ENCODE results near the gene MYLK4. TPM values are rescaled to one million over a fixed set of nuclear protein-coding genes. Genes with fewer than 3 reads are reported as not detected.

Gene MYLK4
- polyA plus RNA-seq, 3 donors: 0.04 to 0.45 (median 0.08) TPM

DNA sequence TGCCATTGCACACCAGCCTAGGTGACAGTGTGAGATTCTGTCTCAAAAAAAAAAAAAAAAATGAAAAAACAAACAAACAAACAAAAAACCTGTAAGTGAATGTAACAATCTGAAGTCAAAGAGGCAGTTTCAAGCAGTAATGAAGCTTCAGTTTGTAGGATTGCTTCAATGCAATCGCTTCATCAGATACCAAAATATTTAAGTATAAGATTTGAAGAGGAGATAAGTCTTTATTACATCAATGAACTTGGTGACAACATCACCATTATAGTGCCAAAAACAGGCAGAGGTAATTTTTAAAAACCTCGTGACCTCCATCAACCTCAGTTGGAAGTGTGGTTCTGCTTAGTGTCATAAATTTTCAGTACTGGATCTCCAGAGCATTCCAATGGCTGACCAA, 74.7 kb downstream of the MYLK4 start:
- Histone ChIP-seq H3K79me2 (ENCODE audit: insufficient read depth, low read length) (no peaks in the 10 kb centered on the region), H3K9me3 (replicated peaks in 1 of 2; ENCODE audit: control insufficient read depth in 1 of 2, insufficient read depth in 1 of 2, low read length in 2 of 2) (no peaks in the 10 kb centered on the region), H2AFZ (ENCODE audit: insufficient read depth, low read depth, low read length, poor library complexity, severe bottlenecking) (no peak overlapping the region), H3K4me3 (replicated peaks in 1 of 3; ENCODE audit: low read depth in 2 of 3, low read length in 3 of 3) (no peak overlapping the region), H3K4me1 (ENCODE audit: control insufficient read depth in 1 of 2, insufficient read depth in 2 of 2, low read length in 2 of 2) (no peaks in the 10 kb centered on the region), H3K27ac (ENCODE audit: low read depth in 1 of 2, low read length in 2 of 2) (no peak overlapping the region), H3K9ac (ENCODE audit: insufficient read depth, low read length, poor library complexity, severe bottlenecking) (no peak overlapping the region), H3K4me2 (replicated peaks; ENCODE audit: extremely low read depth, low read length, poor library complexity, severe bottlenecking) (no peak overlapping the region), H3K36me3 (replicated peaks in 1 of 2; ENCODE audit: control insufficient read depth in 1 of 2, insufficient read depth in 2 of 2, low read length in 2 of 2) (no peaks in the 10 kb centered on the region), H3K27me3 (ENCODE audit: control insufficient read depth in 2 of 2, insufficient read depth in 2 of 2, low read length in 2 of 2) (no peaks in the 10 kb centered on the region), H4K20me1 (ENCODE audit: insufficient read depth, low read length) (no peaks in the 10 kb centered on the region)
- Mint-ChIP-seq H3K4me3 (no peak overlapping the region), H3K27me3 (ENCODE audit: low read depth in 3 of 3) (peaks cover 0 to 2% (median 0%) of the 10 kb centered on the region in 3 donors), H3K9me3 (peaks cover 0 to 2% (median 0%) of the 10 kb centered on the region in 7 donors), H3K4me1 (no peaks in the 10 kb centered on the region), H3K27ac (no peak overlapping the region), H3K36me3 (no peaks in the 10 kb centered on the region)
- no peak for DNase-seq
- TF ChIP-seq, protein P1, sequence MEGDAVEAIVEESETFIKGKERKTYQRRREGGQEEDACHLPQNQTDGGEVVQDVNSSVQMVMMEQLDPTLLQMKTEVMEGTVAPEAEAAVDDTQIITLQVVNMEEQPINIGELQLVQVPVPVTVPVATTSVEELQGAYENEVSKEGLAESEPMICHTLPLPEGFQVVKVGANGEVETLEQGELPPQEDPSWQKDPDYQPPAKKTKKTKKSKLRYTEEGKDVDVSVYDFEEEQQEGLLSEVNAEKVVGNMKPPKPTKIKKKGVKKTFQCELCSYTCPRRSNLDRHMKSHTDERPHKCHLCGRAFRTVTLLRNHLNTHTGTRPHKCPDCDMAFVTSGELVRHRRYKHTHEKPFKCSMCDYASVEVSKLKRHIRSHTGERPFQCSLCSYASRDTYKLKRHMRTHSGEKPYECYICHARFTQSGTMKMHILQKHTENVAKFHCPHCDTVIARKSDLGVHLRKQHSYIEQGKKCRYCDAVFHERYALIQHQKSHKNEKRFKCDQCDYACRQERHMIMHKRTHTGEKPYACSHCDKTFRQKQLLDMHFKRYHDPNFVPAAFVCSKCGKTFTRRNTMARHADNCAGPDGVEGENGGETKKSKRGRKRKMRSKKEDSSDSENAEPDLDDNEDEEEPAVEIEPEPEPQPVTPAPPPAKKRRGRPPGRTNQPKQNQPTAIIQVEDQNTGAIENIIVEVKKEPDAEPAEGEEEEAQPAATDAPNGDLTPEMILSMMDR (IDR thresholded peaks at IDR 0.05): no peak
- no CpG with 5 or more reads among the region's 2 CpGs for WGBS (ENCODE audit: insufficient coverage)
- intact Hi-C loops (cut with micrococcal nuclease): no loop called here

GRCh38 chr6:2674857-2675256, 75.9 kb downstream of the MYLK4 start:
- Histone ChIP-seq H3K27me3 (ENCODE audit: control insufficient read depth in 2 of 2, insufficient read depth in 2 of 2, low read length in 2 of 2) (no peaks in the 10 kb centered on the region), H2AFZ (ENCODE audit: insufficient read depth, low read depth, low read length, poor library complexity, severe bottlenecking) (no peak overlapping the region), H3K4me3 (replicated peaks in 1 of 3; ENCODE audit: low read depth in 2 of 3, low read length in 3 of 3) (no peak overlapping the region), H3K9me3 (replicated peaks in 1 of 2; ENCODE audit: control insufficient read depth in 1 of 2, insufficient read depth in 1 of 2, low read length in 2 of 2) (no peaks in the 10 kb centered on the region), H3K36me3 (replicated peaks in 1 of 2; ENCODE audit: control insufficient read depth in 1 of 2, insufficient read depth in 2 of 2, low read length in 2 of 2) (no peaks in the 10 kb centered on the region), H4K20me1 (ENCODE audit: insufficient read depth, low read length) (no peaks in the 10 kb centered on the region), H3K4me2 (replicated peaks; ENCODE audit: extremely low read depth, low read length, poor library complexity, severe bottlenecking) (no peak overlapping the region), H3K79me2 (ENCODE audit: insufficient read depth, low read length) (no peaks in the 10 kb centered on the region), H3K27ac (ENCODE audit: low read depth in 1 of 2, low read length in 2 of 2) (no peak overlapping the region), H3K4me1 (ENCODE audit: control insufficient read depth in 1 of 2, insufficient read depth in 2 of 2, low read length in 2 of 2) (no peaks in the 10 kb centered on the region), H3K9ac (ENCODE audit: insufficient read depth, low read length, poor library complexity, severe bottlenecking) (no peak overlapping the region)
- Mint-ChIP-seq H3K27me3 (ENCODE audit: low read depth in 3 of 3) (peaks cover 0 to 2% (median 0%) of the 10 kb centered on the region in 3 donors), H3K36me3 (no peaks in the 10 kb centered on the region), H3K4me3 (no peak overlapping the region), H3K4me1 (no peaks in the 10 kb centered on the region), H3K9me3 (peaks cover 0 to 2% (median 0%) of the 10 kb centered on the region in 7 donors), H3K27ac (peak overlapping the region in 1 of 7 donors; percentile 8)
- 49% methylated on average over 4 of the region's 6 CpGs for WGBS (ENCODE audit: insufficient coverage)
- DNase-seq: no peak
- TF ChIP-seq, protein P1 (IDR thresholded peaks at IDR 0.05): no peak
- intact Hi-C loops (cut with micrococcal nuclease): no loop called here
